Stimulated activated naive CD8-positive, alpha-beta T cell treated with anti-CD3 and anti-CD28 coated beads, Interleukin-15, Interleukin-2, amounts not matched to agents 100 ng/mL and 50 ng/mL, for 24 hours (primary cell): ENCODE measurements around the gene CHRNA4.

ENCODE experiments used
- H3K27ac Mint-ChIP-seq: one replicate; pipeline ENCODE4 v1.8.0; 2021; ENCODE audit warnings: mild to moderate bottlenecking, mixed read lengths
- H3K27me3 Mint-ChIP-seq: one replicate; pipeline ENCODE4 v1.8.0; 2021; ENCODE audit warnings: mixed read lengths
- H3K36me3 Mint-ChIP-seq: one replicate; pipeline ENCODE4 v1.8.0; 2021; ENCODE audit warnings: low read depth, mixed read lengths
- H3K4me1 Mint-ChIP-seq: one replicate; pipeline ENCODE4 v1.8.0; 2021; ENCODE audit warnings: low read depth, mixed read lengths
- H3K4me3 Mint-ChIP-seq: one replicate; pipeline ENCODE4 v1.8.0; 2021; ENCODE audit warnings: mild to moderate bottlenecking, mixed read lengths
- H3K9me3 Mint-ChIP-seq: one replicate; pipeline ENCODE4 v1.8.0; 2021; ENCODE audit warnings: mixed read lengths

Gene CHRNA4

GRCh38 chr20:63332488-63333240 lies 28.5 kb downstream of the CHRNA4 start:
- Mint-ChIP-seq H3K4me3 (no peak overlapping the region), H3K36me3 (peaks cover 6% of the 10 kb centered on the region), H3K27ac (no peak overlapping the region), H3K27me3 (peaks cover 37% of the 10 kb centered on the region), H3K4me1 (no peaks in the 10 kb centered on the region), H3K9me3 (peaks cover 8% of the 10 kb centered on the region)

- H3K36me3 Mint-ChIP-seq = peaks cover 6% of the 10 kb centered on the region
- no peak overlapping the region for H3K4me3 Mint-ChIP-seq
- no peak overlapping the region for H3K27ac Mint-ChIP-seq
- peaks cover 8% of the 10 kb centered on the region for H3K9me3 Mint-ChIP-seq
- peaks cover 30% of the 10 kb centered on the region for H3K27me3 Mint-ChIP-seq
- H3K4me1 Mint-ChIP-seq = peaks cover 2% of the 10 kb centered on the region
Measured at GRCh38 chr20:63331741-63332400, 29.3 kb downstream of the CHRNA4 start.

GRCh38 chr20:63330940-63331339 lies 30.2 kb downstream of the CHRNA4 start:
- H3K27me3 Mint-ChIP-seq = peaks cover 24% of the 10 kb centered on the region
- peaks cover 2% of the 10 kb centered on the region for H3K4me1 Mint-ChIP-seq
- H3K9me3 Mint-ChIP-seq = peaks cover 8% of the 10 kb centered on the region
- no peak overlapping the region for H3K27ac Mint-ChIP-seq
- H3K4me3 Mint-ChIP-seq = no peak overlapping the region
- peaks cover 6% of the 10 kb centered on the region for H3K36me3 Mint-ChIP-seq

GRCh38 chr20:63330084-63330760 lies 30.9 kb downstream of the CHRNA4 start:
- H3K36me3 Mint-ChIP-seq = peaks cover 6% of the 10 kb centered on the region
- H3K27me3 Mint-ChIP-seq = peaks cover 18% of the 10 kb centered on the region

GRCh38 chr20:63329331-63330083 lies 31.6 kb downstream of the CHRNA4 start:
- peaks cover 6% of the 10 kb centered on the region for H3K36me3 Mint-ChIP-seq
- no peak overlapping the region for H3K27ac Mint-ChIP-seq
- H3K9me3 Mint-ChIP-seq = peaks cover 8% of the 10 kb centered on the region
- H3K4me1 Mint-ChIP-seq = peaks cover 2% of the 10 kb centered on the region
- no peak overlapping the region for H3K4me3 Mint-ChIP-seq
- H3K27me3 Mint-ChIP-seq = peaks cover 18% of the 10 kb centered on the region

More at GRCh38 chr20:63330084-63330760, 30.9 kb downstream of the CHRNA4 start:
- peaks cover 8% of the 10 kb centered on the region for H3K9me3 Mint-ChIP-seq
- no peak overlapping the region for H3K27ac Mint-ChIP-seq
- H3K4me1 Mint-ChIP-seq = peaks cover 2% of the 10 kb centered on the region
- H3K4me3 Mint-ChIP-seq = no peak overlapping the region

- no peak overlapping the region for H3K4me3 Mint-ChIP-seq
- peaks cover 6% of the 10 kb centered on the region for H3K36me3 Mint-ChIP-seq
- H3K27me3 Mint-ChIP-seq = peaks cover 14% of the 10 kb centered on the region
- peaks cover 8% of the 10 kb centered on the region for H3K9me3 Mint-ChIP-seq
- no peak overlapping the region for H3K27ac Mint-ChIP-seq
- peaks cover 2% of the 10 kb centered on the region for H3K4me1 Mint-ChIP-seq
Measured at GRCh38 chr20:63328718-63329275, 32.4 kb downstream of the CHRNA4 start.

GRCh38 chr20:63328026-63328700 lies 33.0 kb downstream of the CHRNA4 start:
- Mint-ChIP-seq H3K4me1 (peaks cover 2% of the 10 kb centered on the region), H3K4me3 (no peak overlapping the region), H3K9me3 (peaks cover 8% of the 10 kb centered on the region), H3K27ac (no peak overlapping the region), H3K36me3 (peaks cover 6% of the 10 kb centered on the region), H3K27me3 (peaks cover 9% of the 10 kb centered on the region)

- H3K4me3 Mint-ChIP-seq = no peak overlapping the region
- peaks cover 2% of the 10 kb centered on the region for H3K4me1 Mint-ChIP-seq
- H3K27me3 Mint-ChIP-seq = peaks cover 9% of the 10 kb centered on the region
- H3K9me3 Mint-ChIP-seq = peaks cover 8% of the 10 kb centered on the region
- peaks cover 6% of the 10 kb centered on the region for H3K36me3 Mint-ChIP-seq
- H3K27ac Mint-ChIP-seq = no peak overlapping the region
Measured at GRCh38 chr20:63327231-63327745, 33.9 kb downstream of the CHRNA4 start.

- Mint-ChIP-seq H3K4me1 (peaks cover 2% of the 10 kb centered on the region), H3K36me3 (peaks cover 2% of the 10 kb centered on the region), H3K27me3 (peaks cover 2% of the 10 kb centered on the region), H3K9me3 (peaks cover 2% of the 10 kb centered on the region), H3K4me3 (no peak overlapping the region), H3K27ac (no peak overlapping the region)
Measured at GRCh38 chr20:63326314-63327230, 34.6 kb downstream of the CHRNA4 start.

- H3K4me1 Mint-ChIP-seq = peaks cover 2% of the 10 kb centered on the region
- H3K4me3 Mint-ChIP-seq = no peak overlapping the region
- H3K9me3 Mint-ChIP-seq = no peaks in the 10 kb centered on the region
- no peaks in the 10 kb centered on the region for H3K36me3 Mint-ChIP-seq
- H3K27me3 Mint-ChIP-seq = no peaks in the 10 kb centered on the region
- no peak overlapping the region for H3K27ac Mint-ChIP-seq
Measured at GRCh38 chr20:63325554-63326313, 35.4 kb downstream of the CHRNA4 start.

GRCh38 chr20:63325021-63325471 lies 36.1 kb downstream of the CHRNA4 start:
- no peak overlapping the region for H3K27ac Mint-ChIP-seq
- peaks cover 2% of the 10 kb centered on the region for H3K4me1 Mint-ChIP-seq
- H3K36me3 Mint-ChIP-seq = no peaks in the 10 kb centered on the region
- H3K4me3 Mint-ChIP-seq = no peak overlapping the region
- H3K27me3 Mint-ChIP-seq = no peaks in the 10 kb centered on the region
- no peaks in the 10 kb centered on the region for H3K9me3 Mint-ChIP-seq

GRCh38 chr20:63323357-63323981 lies 37.7 kb downstream of the CHRNA4 start:
- H3K9me3 Mint-ChIP-seq = no peaks in the 10 kb centered on the region
- H3K27me3 Mint-ChIP-seq = no peaks in the 10 kb centered on the region
- peaks cover 2% of the 10 kb centered on the region for H3K4me1 Mint-ChIP-seq
- H3K4me3 Mint-ChIP-seq = no peak overlapping the region
- no peaks in the 10 kb centered on the region for H3K36me3 Mint-ChIP-seq
- H3K27ac Mint-ChIP-seq = no peak overlapping the region
